ENCODE data around the gene CD300A.

Gene CD300A

DNA sequence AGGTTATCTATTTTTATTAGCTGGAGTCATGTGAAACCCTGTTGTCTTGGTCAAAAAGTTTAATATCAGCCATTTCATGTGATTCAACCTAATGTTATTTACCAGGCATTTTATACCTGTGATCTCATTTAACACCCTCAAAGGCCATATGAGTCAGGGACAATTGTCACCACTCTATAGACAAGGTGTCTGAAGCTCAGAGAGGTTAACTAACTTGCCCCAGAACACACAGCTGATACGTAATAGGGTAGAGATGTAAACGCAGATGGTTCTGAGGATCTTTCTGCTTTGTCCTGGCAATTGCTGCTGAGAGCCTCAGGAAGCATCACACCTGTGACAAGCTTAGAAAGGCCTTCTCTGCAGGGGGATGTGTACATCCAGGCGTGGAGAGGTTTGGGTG lies 4.9 kb downstream of the CD300A start:
- TF ChIP-seq, protein P1, sequence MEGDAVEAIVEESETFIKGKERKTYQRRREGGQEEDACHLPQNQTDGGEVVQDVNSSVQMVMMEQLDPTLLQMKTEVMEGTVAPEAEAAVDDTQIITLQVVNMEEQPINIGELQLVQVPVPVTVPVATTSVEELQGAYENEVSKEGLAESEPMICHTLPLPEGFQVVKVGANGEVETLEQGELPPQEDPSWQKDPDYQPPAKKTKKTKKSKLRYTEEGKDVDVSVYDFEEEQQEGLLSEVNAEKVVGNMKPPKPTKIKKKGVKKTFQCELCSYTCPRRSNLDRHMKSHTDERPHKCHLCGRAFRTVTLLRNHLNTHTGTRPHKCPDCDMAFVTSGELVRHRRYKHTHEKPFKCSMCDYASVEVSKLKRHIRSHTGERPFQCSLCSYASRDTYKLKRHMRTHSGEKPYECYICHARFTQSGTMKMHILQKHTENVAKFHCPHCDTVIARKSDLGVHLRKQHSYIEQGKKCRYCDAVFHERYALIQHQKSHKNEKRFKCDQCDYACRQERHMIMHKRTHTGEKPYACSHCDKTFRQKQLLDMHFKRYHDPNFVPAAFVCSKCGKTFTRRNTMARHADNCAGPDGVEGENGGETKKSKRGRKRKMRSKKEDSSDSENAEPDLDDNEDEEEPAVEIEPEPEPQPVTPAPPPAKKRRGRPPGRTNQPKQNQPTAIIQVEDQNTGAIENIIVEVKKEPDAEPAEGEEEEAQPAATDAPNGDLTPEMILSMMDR (IDR thresholded peaks at IDR 0.05; ENCODE audit: borderline replicate concordance, insufficient read depth, low read depth, low read length): no peak
- H3K4me3 ChIP-seq (ENCODE audit: low read depth, low read length): no peak overlapping the region

DNA sequence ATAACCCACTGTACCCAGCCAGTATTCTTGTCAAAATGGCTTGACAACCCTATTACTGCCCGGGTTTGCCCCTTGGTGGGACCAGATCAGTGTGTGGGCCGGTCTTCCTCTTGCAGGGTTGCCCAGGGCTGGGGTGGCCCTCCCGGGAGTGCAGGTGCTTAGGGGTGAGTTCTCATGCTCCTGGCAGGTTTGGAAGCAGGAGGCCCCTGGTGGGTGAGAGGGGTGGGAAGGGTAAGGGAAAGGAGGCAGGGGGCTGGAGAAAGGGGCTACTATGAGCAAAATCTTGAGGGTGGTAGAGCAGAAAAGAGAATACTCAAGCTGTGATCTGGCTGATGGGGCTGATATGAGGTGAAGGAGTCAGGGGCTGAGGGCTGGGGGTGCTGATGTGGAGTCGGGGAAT lies 6.5 kb downstream of the CD300A start:
- TF ChIP-seq, protein P1 (IDR thresholded peaks at IDR 0.05; ENCODE audit: borderline replicate concordance, insufficient read depth, low read depth, low read length): no peak
- no peak overlapping the region for H3K4me3 ChIP-seq (ENCODE audit: low read depth, low read length)

DNA sequence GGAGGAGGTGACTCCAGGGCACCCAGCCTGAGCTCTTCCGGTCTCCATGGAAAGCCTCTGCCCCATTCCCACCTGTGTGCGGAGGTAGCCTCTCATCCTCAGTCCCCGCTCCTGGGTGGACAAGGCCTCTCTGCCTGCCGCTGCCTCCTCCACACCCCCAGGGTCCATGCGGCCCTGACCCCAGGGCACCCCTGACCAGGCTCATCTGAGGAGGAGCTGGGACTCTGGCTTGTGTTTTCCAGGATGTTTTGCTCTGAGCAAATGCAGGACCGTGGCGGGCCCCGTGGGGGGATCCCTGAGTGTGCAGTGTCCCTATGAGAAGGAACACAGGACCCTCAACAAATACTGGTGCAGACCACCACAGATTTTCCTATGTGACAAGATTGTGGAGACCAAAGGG lies 6.9 kb downstream of the CD300A start:
- TF ChIP-seq, protein P1 (IDR thresholded peaks at IDR 0.05; ENCODE audit: borderline replicate concordance, insufficient read depth, low read depth, low read length): no peak

DNA sequence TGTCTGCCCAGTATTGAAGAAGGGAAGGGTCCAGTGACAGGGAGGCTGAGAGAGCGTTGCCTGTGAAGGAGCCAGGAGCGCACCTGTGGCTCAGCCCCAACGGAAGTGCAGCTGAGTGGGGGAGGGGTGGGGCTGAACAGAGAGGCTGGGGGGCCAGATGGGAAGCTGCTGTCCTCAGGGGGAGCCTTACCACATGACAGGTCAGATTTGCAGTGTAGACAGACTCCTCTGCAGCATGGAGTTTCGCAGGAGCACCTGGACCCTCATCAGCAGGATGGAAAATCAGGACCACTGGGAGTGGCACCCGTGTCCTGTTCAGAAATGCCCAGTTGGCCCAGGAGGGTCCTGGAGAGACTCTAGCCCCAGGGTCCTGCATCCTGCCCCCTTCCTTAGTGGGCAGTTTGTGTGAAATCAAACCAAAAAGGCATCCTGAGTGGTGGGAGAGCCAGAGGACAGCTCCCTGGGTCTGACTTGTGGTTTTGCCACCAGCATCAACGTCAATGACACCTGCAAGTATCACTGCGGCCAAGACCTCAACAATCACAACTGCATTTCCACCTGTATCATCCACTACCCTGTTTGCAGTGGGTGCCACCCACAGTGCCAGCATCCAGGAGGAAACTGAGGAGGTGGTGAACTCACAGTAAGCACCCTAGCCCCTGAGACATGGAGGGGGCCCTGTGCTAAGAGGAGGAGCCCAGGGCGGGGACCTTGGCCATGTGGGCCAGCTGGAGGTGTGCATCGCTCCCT lies 7.8 kb downstream of the CD300A start:
- TF ChIP-seq, protein P1 (IDR thresholded peaks at IDR 0.05; ENCODE audit: borderline replicate concordance, insufficient read depth, low read depth, low read length): no peak
- no peak overlapping the region for H3K4me3 ChIP-seq (ENCODE audit: low read depth, low read length)

More for the DNA sequence above, 6.9 kb downstream of the CD300A start:
- H3K4me3 ChIP-seq (ENCODE audit: low read depth, low read length): no peak overlapping the region

DNA sequence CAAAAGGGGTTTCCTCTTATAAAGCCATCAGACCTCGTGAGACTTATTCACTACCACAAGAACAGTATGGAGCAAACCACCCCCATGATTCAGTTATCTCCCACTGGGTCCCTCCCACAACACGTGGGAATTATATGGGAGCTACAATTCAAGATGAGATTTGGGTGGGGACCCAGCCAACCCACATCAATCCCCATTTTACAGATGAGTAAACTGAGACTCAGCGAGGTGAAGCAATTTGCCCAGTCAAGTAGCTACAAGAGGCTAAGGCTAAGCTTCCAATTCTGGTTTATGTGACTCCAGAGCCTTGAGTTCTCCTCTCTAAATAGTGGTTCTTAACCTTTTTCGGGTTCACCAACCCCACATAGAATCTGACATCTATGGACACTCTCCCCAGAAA lies 8.8 kb downstream of the CD300A start:
- TF ChIP-seq, protein P1 (IDR thresholded peaks at IDR 0.05; ENCODE audit: borderline replicate concordance, insufficient read depth, low read depth, low read length): no peak
- no peak overlapping the region for H3K4me3 ChIP-seq (ENCODE audit: low read depth, low read length)

DNA sequence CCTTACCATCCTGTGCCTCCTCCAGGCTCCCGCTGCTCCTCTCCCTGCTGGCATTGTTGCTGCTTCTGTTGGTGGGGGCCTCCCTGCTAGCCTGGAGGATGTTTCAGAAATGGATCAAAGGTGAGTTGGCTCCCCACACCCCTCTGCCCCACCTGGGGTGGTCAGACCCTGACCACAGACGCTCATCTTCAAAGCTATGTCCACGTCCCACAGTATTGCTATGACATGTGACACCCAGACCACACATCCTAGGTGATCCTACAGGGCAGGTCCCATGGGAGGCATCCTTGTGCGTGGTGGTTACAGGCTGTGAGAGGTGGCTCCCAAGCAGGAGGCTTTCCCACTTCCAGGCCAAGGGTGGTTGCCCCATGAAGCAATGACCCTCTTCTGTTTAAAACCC lies 11.0 kb downstream of the CD300A start:
- TF ChIP-seq, protein P1 (IDR thresholded peaks at IDR 0.05; ENCODE audit: borderline replicate concordance, insufficient read depth, low read depth, low read length): no peak
- H3K4me3 ChIP-seq (ENCODE audit: low read depth, low read length): no peak overlapping the region

DNA sequence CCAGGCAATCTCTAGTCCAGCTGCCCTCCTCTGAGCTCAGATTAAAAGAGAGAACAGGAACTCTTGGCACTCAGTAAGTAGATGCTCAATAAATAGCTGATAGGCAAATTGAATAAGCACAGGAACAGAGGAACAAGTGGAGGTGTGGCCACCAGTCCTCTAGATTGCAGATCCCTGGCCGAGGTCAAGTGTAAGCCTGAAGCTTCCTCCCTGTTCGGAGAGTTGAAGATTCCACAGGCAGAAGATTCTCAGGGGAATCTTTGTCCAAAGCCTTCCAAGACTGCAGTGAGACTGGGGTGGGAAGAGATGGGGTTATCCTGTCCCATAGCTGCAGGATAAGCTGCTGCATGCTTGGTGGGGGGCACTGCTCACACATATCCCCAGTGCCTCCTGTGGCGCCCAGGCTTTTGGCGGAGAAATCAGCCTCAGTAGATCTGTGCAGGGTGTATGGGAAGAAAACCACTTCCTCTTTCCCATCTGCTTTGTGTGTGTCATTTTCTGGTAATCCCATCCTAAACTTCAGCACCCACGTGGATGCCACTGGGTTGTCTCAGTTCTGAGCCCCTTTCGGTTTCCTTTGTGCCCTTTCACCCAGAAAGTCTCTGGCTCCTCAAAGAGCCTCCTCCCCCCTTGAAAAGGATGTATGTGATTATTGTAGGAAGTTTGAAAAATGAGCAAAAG lies 12.1 kb downstream of the CD300A start:
- TF ChIP-seq, protein P1 (IDR thresholded peaks at IDR 0.05; ENCODE audit: borderline replicate concordance, insufficient read depth, low read depth, low read length): no peak
- H3K4me3 ChIP-seq (ENCODE audit: low read depth, low read length): no peak overlapping the region
